ENCODE data around the gene BBOX1.
"Not testable (repeated sequence)": the region's sequence is repeated elsewhere in the genome, so short reads cannot be mapped to it uniquely, and the experiment has no call there.

Gene BBOX1

DNA sequence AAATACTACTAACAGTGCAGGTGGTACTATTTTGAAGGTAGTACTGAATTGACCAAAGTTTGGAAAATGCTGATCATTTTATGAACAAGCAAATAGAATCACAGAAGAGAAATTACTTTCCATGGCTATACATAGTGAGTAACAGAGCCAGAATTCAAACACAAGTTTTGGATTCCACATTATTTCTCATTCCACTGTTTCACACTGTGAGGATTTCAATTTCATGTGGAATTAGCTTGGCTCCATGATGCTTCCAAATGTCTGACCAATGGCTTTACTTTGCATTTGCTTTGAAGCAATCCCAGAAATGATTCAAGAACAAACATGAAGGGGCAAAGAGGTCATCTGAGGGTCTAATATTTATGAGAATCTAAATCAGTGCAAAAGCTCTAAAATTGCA, 98.1 kb downstream of the BBOX1 start:
- DNase-seq = no peak

DNA sequence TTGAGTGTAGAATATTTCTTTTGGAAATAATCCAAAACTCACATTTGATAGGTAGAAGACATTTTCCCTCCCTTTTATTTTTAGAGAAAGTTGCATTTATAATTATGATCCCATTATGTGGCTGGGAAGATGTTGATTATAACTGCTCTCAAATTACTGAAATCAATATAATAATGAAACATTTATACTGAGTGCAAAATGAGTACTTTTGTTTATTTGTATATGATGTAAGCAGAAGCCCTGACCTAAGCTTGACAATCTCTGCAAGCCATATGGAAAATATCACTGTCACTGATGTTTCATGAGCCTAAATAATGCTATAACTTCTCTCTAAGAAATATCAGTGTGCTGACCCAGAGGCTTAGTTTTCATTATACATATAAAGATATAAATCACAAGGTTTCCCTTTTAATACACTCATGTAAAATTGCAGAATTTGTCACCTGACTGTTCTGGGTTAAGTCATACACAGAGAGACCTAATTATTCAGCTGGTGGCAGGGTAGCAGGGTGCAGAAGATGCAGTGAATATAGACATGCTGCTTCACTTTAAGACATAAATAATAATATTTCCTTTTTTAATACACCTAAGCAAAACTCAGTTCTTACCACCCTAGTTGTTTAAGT, 99.2 kb downstream of the BBOX1 start:
- DNase-seq = no peak

DNA sequence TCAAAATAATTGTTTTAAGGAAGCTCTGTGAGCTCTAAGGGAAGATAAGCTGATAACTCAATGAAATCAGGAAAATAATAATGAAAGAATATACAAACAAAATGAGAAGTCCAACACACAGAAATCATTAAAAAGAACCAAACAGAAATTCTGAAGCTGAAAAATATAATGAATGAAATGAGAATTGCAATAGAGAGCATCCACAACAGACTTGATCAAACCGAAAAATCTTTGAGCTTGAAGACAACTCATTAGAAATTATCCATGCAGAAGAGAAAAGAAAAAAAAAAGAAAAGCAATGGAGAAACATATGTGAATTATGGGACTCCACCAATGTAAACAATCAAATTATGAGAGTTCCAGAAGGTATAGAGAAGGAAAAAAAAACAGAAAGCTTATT, 101.0 kb downstream of the BBOX1 start:
- DNase-seq = no peak

DNA sequence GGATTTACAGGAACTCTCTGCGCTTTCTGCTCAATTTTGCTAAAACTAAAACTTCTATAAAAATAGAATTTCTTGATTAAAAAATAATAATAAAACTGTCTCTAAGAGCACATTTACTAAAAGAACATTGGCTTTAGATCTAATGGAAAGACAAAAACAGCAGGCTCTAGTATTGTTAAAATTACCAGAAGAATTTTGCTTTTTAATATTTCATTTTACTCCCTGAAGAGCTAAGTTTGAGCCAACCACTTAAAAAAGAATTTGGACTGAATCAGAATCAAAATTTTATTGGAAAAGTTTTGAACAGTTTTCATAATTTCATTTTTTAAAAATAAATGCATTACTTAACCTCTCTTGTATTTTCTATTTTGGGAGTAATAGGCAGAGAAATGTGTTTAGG, 107.3 kb downstream of the BBOX1 start:
- DNase-seq = no peak

- no peak for DNase-seq
Observed at GRCh38 chr11:27148506-27148905, 107.9 kb downstream of the BBOX1 start.

DNA sequence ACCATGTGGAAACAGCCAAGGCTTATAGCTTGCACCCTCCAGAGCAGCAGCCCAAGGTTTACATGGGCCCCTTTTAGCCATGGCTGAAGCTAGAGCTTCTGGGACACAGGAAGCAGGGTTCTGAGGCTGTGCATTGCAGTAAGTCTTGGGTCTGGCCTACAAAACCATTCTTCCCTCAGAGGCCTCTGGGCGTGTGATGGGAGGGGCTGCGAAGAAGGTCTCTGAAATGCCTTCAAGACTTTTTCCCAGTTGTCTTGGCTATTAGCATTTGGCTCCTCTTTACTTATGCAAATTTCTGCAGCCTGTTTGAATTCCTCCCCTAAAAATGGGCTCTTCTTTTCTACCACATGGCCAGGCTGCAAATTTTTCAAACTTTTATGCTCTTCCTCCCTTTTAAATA, 109.5 kb downstream of the BBOX1 start:
- DNase-seq = no peak

GRCh38 chr11:27153136-27153535, 112.5 kb downstream of the BBOX1 start:
- DNase-seq = no peak

DNA sequence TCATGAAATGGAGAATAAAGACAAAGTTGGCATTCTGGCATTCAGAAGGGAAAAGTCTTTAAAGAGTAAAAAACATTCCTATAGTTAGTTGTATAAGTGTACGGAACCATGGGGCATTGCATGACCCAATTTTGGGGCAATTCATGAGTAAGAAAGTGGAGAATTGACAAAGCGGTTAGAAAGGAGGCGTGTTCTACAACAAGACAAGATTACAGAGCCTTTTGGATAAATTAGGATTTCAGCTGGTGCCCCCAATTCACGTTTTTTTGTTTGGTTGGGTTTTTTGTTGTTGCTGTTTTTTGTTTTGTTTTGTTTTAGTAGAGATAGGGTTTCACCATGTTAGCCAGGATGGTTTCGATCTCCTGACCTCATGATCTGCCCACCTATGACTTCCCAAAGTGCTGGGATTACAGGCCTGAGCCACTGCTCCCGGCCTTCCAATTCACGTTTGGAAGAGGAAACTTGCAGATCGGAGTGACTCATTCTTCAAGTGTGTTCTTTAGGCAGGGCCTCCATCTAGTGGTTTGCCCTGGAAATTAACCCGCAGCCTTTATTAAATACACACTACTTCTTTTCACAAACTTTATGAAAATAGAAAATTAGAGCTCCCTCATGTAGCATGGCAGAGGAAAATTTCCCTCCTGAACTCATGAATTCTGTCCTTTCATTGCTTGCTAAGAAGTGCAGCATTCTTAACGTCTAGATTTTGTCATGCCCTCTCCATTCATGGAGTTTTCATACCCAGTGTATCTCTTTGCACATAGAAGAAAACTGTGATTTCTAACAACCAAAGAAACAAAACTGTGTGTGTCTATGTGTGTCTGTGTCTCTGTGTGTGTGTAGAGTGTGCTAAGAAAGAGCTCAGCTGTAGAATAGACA, 118.1 kb downstream of the BBOX1 start:
- peak; percentile 84 for DNase-seq

DNA sequence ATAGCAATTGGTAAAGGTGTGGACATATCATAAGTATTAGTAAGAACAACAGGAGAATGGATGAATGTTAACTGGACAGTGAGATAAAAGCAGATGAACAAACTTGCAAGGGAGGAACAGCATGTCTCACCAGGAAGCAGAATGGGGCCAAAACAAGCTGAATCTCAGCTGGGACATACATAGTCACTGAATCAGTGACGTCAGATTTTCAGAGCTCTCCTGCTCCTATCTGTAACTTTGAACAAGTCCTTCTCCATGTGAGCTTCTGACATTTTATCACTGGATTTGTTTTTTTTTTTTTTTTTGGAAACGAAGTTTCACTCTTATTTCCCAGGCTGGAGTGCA, 118.7 kb downstream of the BBOX1 start:
- no peak for DNase-seq

GRCh38 chr11:27161071-27161470, 120.5 kb downstream of the BBOX1 start:
- DNase-seq = no peak

DNA sequence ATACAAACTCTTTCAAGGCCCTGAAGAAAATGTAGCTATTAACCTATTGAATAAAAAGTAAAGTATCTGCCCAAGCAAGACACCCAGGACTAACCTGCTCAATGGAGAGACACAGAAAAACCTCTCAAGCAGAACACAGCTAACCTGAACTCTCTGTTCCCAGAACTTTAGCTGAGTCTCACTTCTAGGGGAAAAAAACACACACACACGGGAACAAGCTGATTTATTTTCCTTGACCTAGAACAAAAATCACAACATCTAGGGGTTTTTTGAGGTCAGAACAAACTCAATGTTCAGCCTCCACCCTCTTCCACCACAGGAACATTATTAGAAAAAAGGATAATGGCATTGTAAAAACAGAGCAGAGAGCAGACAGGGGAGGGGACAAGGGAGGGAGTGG, 121.6 kb downstream of the BBOX1 start:
- DNase-seq = no peak

DNA sequence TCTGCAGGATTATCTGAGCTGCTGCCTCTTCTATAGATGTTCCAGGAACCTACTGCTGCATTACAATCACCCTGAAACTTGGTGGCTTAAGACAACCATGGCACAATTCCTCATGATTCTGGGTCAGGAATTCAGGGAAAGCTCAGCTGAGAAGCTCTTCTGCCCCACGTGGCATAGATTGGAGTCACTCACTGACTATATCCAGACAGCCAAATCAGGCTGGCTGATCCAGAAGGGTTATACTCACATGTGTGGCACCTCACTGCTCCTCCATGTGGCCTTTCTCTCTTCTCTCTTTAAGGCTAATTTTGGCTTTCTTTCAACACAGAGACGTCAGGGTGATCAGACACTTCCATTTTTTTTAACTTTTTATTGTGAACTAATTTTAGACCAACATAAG, 125.5 kb downstream of the BBOX1 start:
- peak; percentile 22 for DNase-seq

DNA sequence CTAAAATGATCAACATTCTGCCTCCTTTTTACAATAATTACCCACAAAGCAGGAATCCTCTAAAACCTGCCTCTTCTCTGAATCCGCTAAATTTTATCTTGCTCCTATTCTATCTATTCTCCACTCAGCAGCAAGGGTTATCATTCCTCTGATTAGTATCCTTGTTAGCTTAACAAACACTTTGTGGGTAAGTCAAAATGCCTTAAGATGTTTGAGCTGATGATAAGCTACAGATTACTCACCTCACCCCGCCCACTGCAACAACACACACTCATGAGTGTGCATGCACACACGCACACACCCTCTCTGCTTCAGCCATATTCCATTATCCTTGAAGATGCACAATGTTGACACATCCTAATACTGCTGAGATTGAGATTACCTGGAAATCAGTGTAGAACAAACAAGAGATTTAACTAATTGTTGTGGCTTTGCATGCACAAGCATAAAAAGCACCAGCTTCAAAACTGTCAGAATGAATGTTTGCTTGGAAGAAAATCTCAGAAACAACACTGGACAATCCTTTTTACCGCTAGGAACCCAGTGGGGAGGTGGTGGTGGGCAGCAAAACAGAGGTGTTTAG, 130.9 kb downstream of the BBOX1 start:
- DNase-seq = no peak

- DNase-seq = no peak
Observed at GRCh38 chr11:27173545-27173944, 132.9 kb downstream of the BBOX1 start.

DNA sequence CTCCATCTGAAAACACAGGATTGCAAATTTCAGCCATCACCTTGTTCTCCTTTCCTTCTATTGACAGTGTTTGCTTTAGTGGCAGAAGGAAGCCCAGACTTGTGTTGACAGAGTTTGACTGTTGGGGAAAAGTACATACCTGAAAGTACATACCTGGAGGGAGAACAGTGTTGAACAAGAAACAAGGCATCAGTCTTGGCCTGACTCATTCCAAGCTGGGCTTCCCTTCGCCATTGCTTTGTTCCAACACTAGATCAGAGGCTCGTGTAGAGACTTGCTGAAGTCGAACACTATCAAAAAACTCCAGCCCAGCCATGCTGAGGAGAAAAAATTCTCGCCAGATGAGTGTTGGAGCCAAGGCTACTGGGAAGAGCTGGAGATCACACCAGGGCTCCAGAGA, 133.4 kb downstream of the BBOX1 start:
- peak; percentile 92 for DNase-seq

DNA sequence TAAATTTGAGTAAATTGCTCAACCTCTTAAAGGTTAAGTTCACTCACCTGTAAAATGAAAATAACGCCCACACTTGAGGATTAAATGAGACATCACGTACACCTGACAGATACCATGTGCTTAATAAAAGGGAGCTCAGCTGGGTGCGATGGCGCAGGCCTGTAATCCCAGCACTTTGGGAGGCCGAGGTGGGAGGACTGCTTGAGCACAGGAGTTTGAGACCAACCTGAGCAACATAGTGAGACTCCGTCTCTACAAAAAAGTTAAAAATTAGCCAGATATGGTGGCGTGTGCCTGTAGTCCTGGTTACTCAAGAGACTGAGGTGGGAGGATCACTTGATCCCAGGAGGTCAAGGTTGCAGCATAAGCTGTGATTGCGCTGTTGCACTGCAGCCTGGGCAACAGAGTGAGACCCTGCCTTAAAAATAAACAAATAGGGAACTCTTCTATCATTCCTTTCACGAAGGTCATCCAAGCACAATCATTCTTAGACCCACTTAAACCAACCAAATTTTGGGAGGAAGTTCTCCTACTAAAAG, 134.1 kb downstream of the BBOX1 start:
- DNase-seq = peak; percentile 51

DNA sequence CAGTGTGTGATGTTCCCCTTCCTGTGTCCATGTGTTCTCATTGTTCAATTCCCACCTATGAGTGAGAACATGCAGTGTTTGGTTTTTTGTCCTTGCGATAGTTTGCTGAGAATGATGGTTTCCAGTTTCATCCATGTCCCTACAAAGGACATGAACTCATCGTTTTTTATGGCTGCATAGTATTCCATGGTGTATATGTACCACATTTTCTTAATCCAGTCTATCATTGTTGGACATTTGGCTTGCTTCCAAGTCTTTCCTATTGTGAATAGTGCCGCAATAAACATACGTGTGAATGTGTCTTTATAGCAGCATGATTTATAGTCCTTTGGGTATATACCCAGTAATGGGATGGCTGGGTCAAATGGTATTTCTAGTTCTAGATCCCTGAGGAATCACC, 134.9 kb downstream of the BBOX1 start:
- not testable (repeated sequence) for DNase-seq

Data from NCI-H69 (cell line).